ENCODE measurements around the gene SETD3. TPM values are rescaled to one million over a fixed set of nuclear protein-coding genes. Genes with fewer than 3 reads are reported as not detected.

SETD3 gene
- total and polyA plus RNA-seq, 8 donors = 36.3 to 78.7 (median 40.5) TPM

- no peak for TF ChIP-seq CTCF (IDR thresholded peaks at IDR 0.05)
- no peaks in the 10 kb centered on the region for H3K4me1 ChIP-seq
- H3K9me3 ChIP-seq = no peaks in the 10 kb centered on the region
- no peaks in the 10 kb centered on the region for H3K27me3 ChIP-seq
- no peak overlapping the region for H3K4me3 ChIP-seq
- ATAC-seq (no peak), DNase-seq (peak in 1 of 4 donors; percentile 31)
- intact Hi-C loops (cut with DNase I) = no loop called here
- H3K27ac ChIP-seq = no peak overlapping the region
- H3K36me3 ChIP-seq = peaks cover 0 to 98% of the 10 kb centered on the region in 2 donors
These were observed 27.4 kb upstream of the SETD3 start for GRCh38 chr14:99507860-99508640.

GRCh38 chr14:99506276-99506675 is 25.6 kb upstream of the SETD3 start:
- no peak for ATAC-seq
- TF ChIP-seq CTCF (IDR thresholded peaks at IDR 0.05) = no peak
- intact Hi-C loops (cut with DNase I) = no loop called here
- peak in 1 of 4 donors; percentile 22 for DNase-seq
- no peak overlapping the region for H3K4me3 ChIP-seq
- no peak overlapping the region for H3K27ac ChIP-seq
- H3K27me3 ChIP-seq = no peaks in the 10 kb centered on the region
- H3K4me1 ChIP-seq = no peaks in the 10 kb centered on the region
- no peaks in the 10 kb centered on the region for H3K9me3 ChIP-seq
- H3K36me3 ChIP-seq = peaks cover 0 to 98% of the 10 kb centered on the region in 2 donors

GRCh38 chr14:99505089-99505488 is 24.4 kb upstream of the SETD3 start:
- no peak for TF ChIP-seq CTCF (IDR thresholded peaks at IDR 0.05)
- Histone ChIP-seq H3K27ac (no peak overlapping the region), H3K4me3 (no peak overlapping the region), H3K36me3 (peaks cover 0 to 100% of the 10 kb centered on the region in 2 donors), H3K4me1 (no peaks in the 10 kb centered on the region), H3K27me3 (no peaks in the 10 kb centered on the region), H3K9me3 (no peaks in the 10 kb centered on the region)
- DNase-seq (no peak), ATAC-seq (no peak)
- intact Hi-C loops (cut with DNase I) = no loop called here

- Histone ChIP-seq H3K27ac (no peak overlapping the region), H3K27me3 (no peaks in the 10 kb centered on the region), H3K9me3 (no peaks in the 10 kb centered on the region), H3K4me1 (no peaks in the 10 kb centered on the region), H3K36me3 (peaks cover 0 to 99% of the 10 kb centered on the region in 2 donors), H3K4me3 (no peak overlapping the region)
- intact Hi-C loops (cut with DNase I) = no loop called here
- no peak for TF ChIP-seq CTCF (IDR thresholded peaks at IDR 0.05)
- ATAC-seq (no peak), DNase-seq (peak in 1 of 4 donors; percentile 61)
These were observed 23.3 kb upstream of the SETD3 start for GRCh38 chr14:99503848-99504453.

GRCh38 chr14:99502989-99503421 is 22.3 kb upstream of the SETD3 start:
- peaks cover 0 to 99% of the 10 kb centered on the region in 2 donors for H3K36me3 ChIP-seq

More at GRCh38 chr14:99502989-99503421, 22.3 kb upstream of the SETD3 start:
- no peak for TF ChIP-seq CTCF (IDR thresholded peaks at IDR 0.05)
- H3K27me3 ChIP-seq = no peaks in the 10 kb centered on the region
- intact Hi-C loops (cut with DNase I) = no loop called here
- H3K9me3 ChIP-seq = no peaks in the 10 kb centered on the region
- H3K4me3 ChIP-seq = no peak overlapping the region
- no peaks in the 10 kb centered on the region for H3K4me1 ChIP-seq
- DNase-seq (peak in 1 of 4 donors; percentile 55), ATAC-seq (no peak)
- no peak overlapping the region for H3K27ac ChIP-seq

Measured in left lung (tissue), 10 donors.